A549 (cell line): ENCODE data around the gene KCNJ6. TPM values are rescaled to one million over a fixed set of nuclear protein-coding genes. Genes with fewer than 3 reads are reported as not detected.

Experiments used
- ATAC-seq, 2 experiments: fragments of 200-7000 bp in 1 of 2; fragments of >200 bp in 1 of 2; cut with Nextera tagmentation in 1 of 2; cut with Tn5 transposase in 1 of 2; 3 replicates each; pipeline versions ENCODE4 v1.8.0 to v1.9.1; 2018 to 2020; ENCODE audit warnings: mild to moderate bottlenecking in 1 of 2, moderate library complexity in 1 of 2
- CTCF ChIA-PET: fragments of 300-600 bp; sonication (Branson Sonifier 250); formaldehyde crosslinking; extraction: SDS; loops from one replicate; lab custom pipeline; 2021; ENCODE audit warnings: antibody characterized with exemption, inconsistent platforms; lab: Yijun Ruan, JAX
- POLR2A ChIA-PET: fragments of 350-600 bp; formaldehyde crosslinking; extraction: SDS; loops from one replicate; lab custom pipeline; 2021; ENCODE audit warnings: antibody characterized with exemption, inconsistent platforms; lab: Yijun Ruan, JAX
- DNase-seq, 2 experiments: peaks; one replicate each; pipeline versions ENCODE4 v3.0.0 to v3.0.0-alpha.2; 2011 to 2016; ENCODE audit warnings: low read depth in 1 of 2, low spot score in 1 of 2
- FAIRE-seq: peaks from 2 replicates; lab custom pipeline; 2011; peaks lifted over from hg19 to GRCh38; lab: Jason Lieb, UNC
- H3K27ac ChIP-seq, 2 experiments: fragments of >200 bp; sonication (Bioruptor Twin); formaldehyde crosslinking; 3 replicates each; pipeline ENCODE4 v1.5.1; 2016 to 2017
- H3K4me1 ChIP-seq: fragments of >200 bp; sonication (Bioruptor Twin); formaldehyde crosslinking; 3 replicates; pipeline ENCODE4 v1.6.1; 2016
- H3K4me2 ChIP-seq: fragments of >200 bp; sonication (Bioruptor Twin); formaldehyde crosslinking; 3 replicates; pipeline ENCODE4 v1.6.1; 2016
- H3K4me3 ChIP-seq: fragments of >200 bp; sonication (Bioruptor Twin); formaldehyde crosslinking; 3 replicates; pipeline ENCODE4 v1.5.1; 2016
- H3K9me3 ChIP-seq: fragments of >200 bp; sonication (Bioruptor Twin); formaldehyde crosslinking; 3 replicates; pipeline ENCODE4 v1.6.1; 2016
- CBX8 ChIP-seq: fragments of 200-600 bp; sonication (generic); IDR thresholded peaks from 2 replicates; pipeline ENCODE4 v1.6.1; 2016
- CEBPB ChIP-seq, 2 experiments: fragments of >200 bp in 1 of 2; sonication (Bioruptor Twin) in 1 of 2; formaldehyde crosslinking in 1 of 2; IDR thresholded peaks; 2 replicates each; pipeline ENCODE4 v1.6.1; 2012 to 2016
- CHD4 ChIP-seq: fragments of 200-600 bp; sonication (generic); IDR thresholded peaks from 2 replicates; pipeline ENCODE4 v1.6.1; 2016; ENCODE audit warnings: antibody characterized with exemption, mild to moderate bottlenecking, borderline replicate concordance
- EHMT2 ChIP-seq: fragments of 200-600 bp; sonication (generic); IDR thresholded peaks from 2 replicates; pipeline ENCODE4 v1.6.1; 2016; ENCODE audit warnings: antibody characterized with exemption, low read depth, mild to moderate bottlenecking, moderate library complexity
- GATA3 ChIP-seq: IDR thresholded peaks from 2 replicates; pipeline ENCODE4 v1.6.1; 2012; ENCODE audit warnings: borderline replicate concordance
- HEYL ChIP-seq: fragments of 250-450 bp; sonication (Bioruptor Pico); IDR thresholded peaks from 2 replicates; pipeline ENCODE4 v1.8.0; 2021; ENCODE audit warnings: mild to moderate bottlenecking, moderate library complexity
- HOXA7 ChIP-seq: fragments of 250-450 bp; sonication (Bioruptor Pico); IDR thresholded peaks from 2 replicates; pipeline ENCODE4 v1.5.0; 2020; ENCODE audit warnings: mild to moderate bottlenecking, moderate library complexity
- HOXB13 ChIP-seq: fragments of 250-450 bp; sonication (Bioruptor Pico); IDR thresholded peaks from 2 replicates; pipeline ENCODE4 v1.5.0; 2020; ENCODE audit warnings: low read depth, mild to moderate bottlenecking, moderate library complexity
- HOXB5 ChIP-seq: fragments of 250-450 bp; sonication (Bioruptor Pico); IDR thresholded peaks from 2 replicates; pipeline ENCODE4 v1.5.0; 2020; ENCODE audit warnings: mild to moderate bottlenecking, moderate library complexity
- KDM5A ChIP-seq: fragments of 200-600 bp; sonication (generic); IDR thresholded peaks from 2 replicates; pipeline ENCODE4 v1.6.1; 2016; ENCODE audit warnings: antibody characterized with exemption, mild to moderate bottlenecking
- MAFK ChIP-seq: fragments of 450-650 bp; IDR thresholded peaks from 2 replicates; pipeline ENCODE4 v1.6.1; 2014; ENCODE audit not compliant: partially characterized antibody
- MYC ChIP-seq: IDR thresholded peaks from 2 replicates; pipeline ENCODE4 v1.6.1; 2012; ENCODE audit warnings: mild to moderate bottlenecking, inconsistent platforms, low read length, improper control_type of control experiment, borderline replicate concordance
- NFE2L2 ChIP-seq: fragments of 150-350 bp; conservative IDR thresholded peaks from 2 replicates; pipeline ENCODE4 v1.6.1; 2014; ENCODE audit warnings: low read length
- PHF8 ChIP-seq: fragments of 200-600 bp; sonication (generic); IDR thresholded peaks from 2 replicates; pipeline ENCODE4 v1.6.1; 2016; ENCODE audit warnings: low read depth, mild to moderate bottlenecking, antibody characterized with exemption, moderate library complexity, borderline replicate concordance
- POLR2A ChIP-seq: IDR thresholded peaks from 2 replicates; pipeline ENCODE4 v1.6.1; 2012; ENCODE audit warnings: mild to moderate bottlenecking, low read length
- POLR2AphosphoS2 ChIP-seq: conservative IDR thresholded peaks from 2 replicates; pipeline ENCODE4 v1.6.1; 2012; ENCODE audit warnings: low read length, improper control_type of control experiment, inconsistent platforms
- RAD21 ChIP-seq, 2 experiments: fragments of >200 bp in 1 of 2; sonication (Bioruptor Twin) in 1 of 2; formaldehyde crosslinking in 1 of 2; IDR thresholded peaks in 1 of 2; conservative IDR thresholded peaks in 1 of 2; 2 replicates in 1 of 2; 3 replicates in 1 of 2; pipeline ENCODE4 v1.6.1; 2012 to 2018; ENCODE audit warnings: inconsistent platforms in 1 of 2
- RARB ChIP-seq: fragments of 250-450 bp; sonication (Bioruptor Pico); IDR thresholded peaks from 2 replicates; pipeline ENCODE4 v1.8.0; 2021; ENCODE audit warnings: mild to moderate bottlenecking, moderate library complexity
- RCOR1 ChIP-seq: fragments of 150-350 bp; IDR thresholded peaks from 2 replicates; pipeline ENCODE4 v1.6.1; 2014; ENCODE audit warnings: antibody characterized with exemption, low read length, low read depth
- RNF2 ChIP-seq: fragments of 200-600 bp; sonication (generic); IDR thresholded peaks from 2 replicates; pipeline ENCODE4 v1.6.1; 2016; ENCODE audit warnings: low read depth, mild to moderate bottlenecking, antibody characterized with exemption, moderate library complexity, borderline replicate concordance
- SMC3 ChIP-seq: fragments of >200 bp; sonication (Bioruptor Twin); formaldehyde crosslinking; IDR thresholded peaks from 3 replicates; pipeline ENCODE4 v1.6.1; 2018; ENCODE audit warnings: inconsistent platforms
- SREBF2 ChIP-seq: fragments of 450-650 bp; IDR thresholded peaks from 2 replicates; pipeline ENCODE4 v1.6.1; 2014; ENCODE audit warnings: mild to moderate bottlenecking, moderate library complexity
- TFCP2L1 ChIP-seq: fragments of 250-450 bp; sonication (Bioruptor Pico); IDR thresholded peaks from 2 replicates; pipeline ENCODE4 v1.5.0; 2021; ENCODE audit warnings: mild to moderate bottlenecking
- TP53 ChIP-seq: fragments of 250-450 bp; sonication (Bioruptor Pico); IDR thresholded peaks from 2 replicates; pipeline ENCODE4 v1.5.0; 2021; ENCODE audit warnings: mild to moderate bottlenecking, moderate library complexity
- ZC3H11A ChIP-seq: fragments of 450-650 bp; IDR thresholded peaks from 2 replicates; pipeline ENCODE4 v1.6.1; 2014; ENCODE audit warnings: antibody characterized with exemption, mild to moderate bottlenecking
- ZNF302 ChIP-seq: fragments of 250-450 bp; sonication (Bioruptor Pico); IDR thresholded peaks from 2 replicates; pipeline ENCODE4 v1.9.0; 2021; ENCODE audit warnings: inconsistent platforms, mild to moderate bottlenecking, moderate library complexity
- ZSCAN20 ChIP-seq: fragments of 250-450 bp; sonication (Bioruptor Pico); IDR thresholded peaks from 2 replicates; pipeline ENCODE4 v1.8.0; 2022; ENCODE audit warnings: mild to moderate bottlenecking, moderate library complexity
- WGBS: methylation state at CpG from one replicate; pipeline ENCODE4 v1.1.6; 2017; ENCODE audit errors: missing lambda C conversion rate; 5-methylcytosine and 5-hydroxymethylcytosine counted together
- polyA plus RNA-seq, 4 experiments: library from polyadenylated mRNA; depleted of rRNA in 3 of 4; stranded (reverse); fragments of >200 nt; fragmentation: RNase III in 1 of 4; extraction: RNeasy Plus Mini Kit Qiagen cat#74134 plus additional on column Dnase treatment in 1 of 4; gene quantifications; 2 replicates in 3 of 4; 3 replicates in 1 of 4; pipeline ENCODE4 v1.2.3, GENCODE V29; 2011 to 2017
- TF ChIP-seq, protein P1 (sequence below): fragments of >200 bp; sonication (Bioruptor Twin); formaldehyde crosslinking; IDR thresholded peaks from 3 replicates; pipeline ENCODE4 v1.6.1; 2016
- TF ChIP-seq, protein P2 (sequence below): fragments of 250-450 bp; sonication (Bioruptor Pico); IDR thresholded peaks from 2 replicates; pipeline ENCODE4 v1.5.0; 2021; ENCODE audit warnings: mild to moderate bottlenecking, moderate library complexity, borderline replicate concordance
- TF ChIP-seq, protein P3 (sequence below): IDR thresholded peaks from 2 replicates; pipeline ENCODE4 v1.6.1; 2012
- TF ChIP-seq, protein P4 (sequence below): fragments of >200 bp; sonication (Bioruptor Twin); formaldehyde crosslinking; IDR thresholded peaks from 2 replicates; pipeline ENCODE4 v1.6.1; 2016
- TF ChIP-seq, protein P5 (sequence below): IDR thresholded peaks from 2 replicates; pipeline ENCODE4 v1.6.1; 2012; ENCODE audit warnings: low read depth, borderline replicate concordance

Gene KCNJ6
- polyA plus RNA-seq, 2 of the 4 experiments (the other 2 are of a cell fraction) = 0.68 to 1.4 TPM

DNA sequence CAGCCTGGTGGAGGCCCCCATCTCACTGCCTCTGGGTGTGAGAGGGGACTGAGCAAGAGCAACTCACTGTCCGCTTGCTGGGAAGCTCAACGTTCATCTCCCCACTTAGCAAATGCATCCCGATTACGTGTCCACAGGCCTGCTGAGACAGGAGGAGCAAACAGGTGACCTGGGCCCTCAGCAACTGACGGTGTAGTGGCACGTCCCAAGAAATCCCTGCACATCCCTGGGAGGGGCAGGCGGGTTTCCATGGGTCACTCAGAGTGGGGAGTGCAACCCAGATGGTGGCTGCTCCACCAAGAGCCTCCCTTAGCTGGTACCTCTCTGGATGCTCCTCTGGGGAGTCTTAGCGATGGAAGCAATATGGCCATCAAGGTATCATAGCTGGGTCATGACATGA is 320.3 kb downstream of the KCNJ6 start (continued):
- TF ChIP-seq NFE2L2 = no peak

DNA sequence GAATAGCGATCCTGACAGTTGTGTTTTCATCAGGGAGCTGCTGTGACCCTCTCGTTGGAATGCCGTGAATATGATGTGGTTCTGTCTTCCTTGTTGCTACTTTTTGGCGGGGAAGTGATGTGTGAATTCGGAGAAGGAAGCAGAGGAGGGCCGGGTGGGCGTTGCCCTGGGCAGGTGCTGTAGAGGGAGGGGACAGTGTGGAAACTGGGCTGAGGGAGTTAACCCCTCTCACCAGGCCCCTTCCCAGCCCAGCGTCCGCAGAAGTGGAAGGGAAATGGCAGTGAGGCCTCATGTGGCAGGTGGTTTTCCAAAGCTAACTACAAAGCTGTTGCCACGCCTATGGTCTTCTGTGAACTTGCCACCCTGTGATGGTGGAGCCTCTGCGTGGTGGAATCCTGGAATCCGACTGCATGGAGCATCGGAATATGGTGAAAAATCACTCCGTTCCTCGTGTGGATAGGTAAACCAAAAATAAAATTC is 321.7 kb downstream of the KCNJ6 start:
- ATAC-seq (no peak), FAIRE-seq (no peak), DNase-seq (no peak)
- TF ChIP-seq POLR2AphosphoS2 = no peak
- TF ChIP-seq CBX8 = no peak
- TF ChIP-seq POLR2A = no peak
- TF ChIP-seq MAFK = no peak
- TF ChIP-seq EHMT2 = no peak
- TF ChIP-seq ZSCAN20 = no peak
- TF ChIP-seq, protein P1, sequence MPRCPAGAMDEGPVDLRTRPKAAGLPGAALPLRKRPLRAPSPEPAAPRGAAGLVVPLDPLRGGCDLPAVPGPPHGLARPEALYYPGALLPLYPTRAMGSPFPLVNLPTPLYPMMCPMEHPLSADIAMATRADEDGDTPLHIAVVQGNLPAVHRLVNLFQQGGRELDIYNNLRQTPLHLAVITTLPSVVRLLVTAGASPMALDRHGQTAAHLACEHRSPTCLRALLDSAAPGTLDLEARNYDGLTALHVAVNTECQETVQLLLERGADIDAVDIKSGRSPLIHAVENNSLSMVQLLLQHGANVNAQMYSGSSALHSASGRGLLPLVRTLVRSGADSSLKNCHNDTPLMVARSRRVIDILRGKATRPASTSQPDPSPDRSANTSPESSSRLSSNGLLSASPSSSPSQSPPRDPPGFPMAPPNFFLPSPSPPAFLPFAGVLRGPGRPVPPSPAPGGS = no peak
- no peak for TF ChIP-seq ZNF302 (CRISPR knock-in tag)
- TF ChIP-seq SREBF2 = no peak
- TF ChIP-seq, protein P2, sequence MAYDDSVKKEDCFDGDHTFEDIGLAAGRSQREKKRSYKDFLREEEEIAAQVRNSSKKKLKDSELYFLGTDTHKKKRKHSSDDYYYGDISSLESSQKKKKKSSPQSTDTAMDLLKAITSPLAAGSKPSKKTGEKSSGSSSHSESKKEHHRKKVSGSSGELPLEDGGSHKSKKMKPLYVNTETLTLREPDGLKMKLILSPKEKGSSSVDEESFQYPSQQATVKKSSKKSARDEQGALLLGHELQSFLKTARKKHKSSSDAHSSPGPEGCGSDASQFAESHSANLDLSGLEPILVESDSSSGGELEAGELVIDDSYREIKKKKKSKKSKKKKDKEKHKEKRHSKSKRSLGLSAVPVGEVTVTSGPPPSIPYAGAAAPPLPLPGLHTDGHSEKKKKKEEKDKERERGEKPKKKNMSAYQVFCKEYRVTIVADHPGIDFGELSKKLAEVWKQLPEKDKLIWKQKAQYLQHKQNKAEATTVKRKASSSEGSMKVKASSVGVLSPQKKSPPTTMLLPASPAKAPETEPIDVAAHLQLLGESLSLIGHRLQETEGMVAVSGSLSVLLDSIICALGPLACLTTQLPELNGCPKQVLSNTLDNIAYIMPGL (CRISPR knock-in tag) = no peak
- no peak for TF ChIP-seq RCOR1
- TF ChIP-seq HOXB5 = no peak
- no peak for TF ChIP-seq RAD21 (conservative IDR thresholded peaks at IDR 0.05 in 1 of 2, IDR thresholded peaks at IDR 0.05 in 1 of 2)
- no peak for TF ChIP-seq HOXA7 (CRISPR knock-in tag)
- TF ChIP-seq TP53 (CRISPR knock-in tag) = no peak
- TF ChIP-seq SMC3 = no peak
- TF ChIP-seq MYC = no peak
- no peak for TF ChIP-seq RNF2
- H3K27ac ChIP-seq = no peak overlapping the region
- no peaks in the 10 kb centered on the region for H3K4me1 ChIP-seq
- no peak overlapping the region for H3K4me2 ChIP-seq
- ChIA-PET CTCF (interaction anchor here (0.7 kb wide), 1 partner anchor 865 kb away, joined by 3 read pairs; no protein-coding TSS in a partner anchor), POLR2A (no interaction called here)
- H3K4me3 ChIP-seq = no peak overlapping the region
- H3K9me3 ChIP-seq = no peaks in the 10 kb centered on the region
- WGBS = 65% methylated on average over 14 of the region's 15 CpGs

DNA sequence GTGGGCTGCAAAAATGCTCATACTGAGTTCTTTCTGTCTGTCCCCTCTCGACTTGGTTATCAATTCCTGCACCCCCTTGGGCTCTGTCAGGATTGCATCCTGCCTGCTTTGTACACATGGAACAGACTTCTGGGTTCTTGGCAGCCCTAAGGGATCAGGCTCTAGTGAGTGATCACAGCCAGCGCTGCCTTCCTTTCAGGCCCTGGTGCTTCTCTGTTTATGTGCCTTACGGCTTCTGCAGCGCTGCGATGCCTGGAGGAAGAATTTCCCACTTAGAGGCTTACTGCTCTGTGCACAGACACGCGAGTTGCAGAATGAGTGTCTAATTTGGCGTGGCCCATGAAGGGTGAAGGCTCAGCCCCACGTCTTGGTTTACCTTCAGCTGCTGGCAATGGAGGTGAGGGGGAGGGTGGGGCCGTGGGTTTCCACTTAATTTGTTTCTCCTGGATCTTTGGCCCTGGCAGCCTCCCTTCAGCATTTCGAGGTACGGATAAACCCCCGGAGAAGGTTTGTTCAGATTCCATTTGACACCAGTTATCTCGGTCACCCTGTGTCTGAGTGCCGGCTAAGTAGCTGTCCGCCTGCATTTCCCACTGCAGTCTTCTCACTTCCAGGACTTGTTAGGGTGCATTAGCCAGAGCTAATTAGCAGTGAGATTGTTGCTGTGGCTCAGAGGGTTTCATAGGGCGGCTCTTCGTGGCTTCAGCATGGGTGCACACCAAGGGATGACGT is 322.4 kb downstream of the KCNJ6 start:
- ChIA-PET CTCF (no interaction called here), POLR2A (no interaction called here)
- Histone ChIP-seq H3K4me2 (no peak overlapping the region), H3K4me1 (no peaks in the 10 kb centered on the region), H3K9me3 (no peaks in the 10 kb centered on the region), H3K4me3 (no peak overlapping the region), H3K27ac (no peak overlapping the region)
- TF ChIP-seq GATA3 (no peak), KDM5A (no peak), HOXB13 (CRISPR knock-in tag) (no peak), RARB (no peak), ZC3H11A (no peak), HEYL (CRISPR knock-in tag) (no peak), CEBPB (IDR thresholded peaks at IDR 0.05) (no peak), PHF8 (no peak), TP53 (CRISPR knock-in tag) (no peak), HOXB5 (no peak), TFCP2L1 (CRISPR knock-in tag) (no peak), ZSCAN20 (no peak), ZNF302 (CRISPR knock-in tag) (no peak), CHD4 (no peak)
- TF ChIP-seq, protein P3, sequence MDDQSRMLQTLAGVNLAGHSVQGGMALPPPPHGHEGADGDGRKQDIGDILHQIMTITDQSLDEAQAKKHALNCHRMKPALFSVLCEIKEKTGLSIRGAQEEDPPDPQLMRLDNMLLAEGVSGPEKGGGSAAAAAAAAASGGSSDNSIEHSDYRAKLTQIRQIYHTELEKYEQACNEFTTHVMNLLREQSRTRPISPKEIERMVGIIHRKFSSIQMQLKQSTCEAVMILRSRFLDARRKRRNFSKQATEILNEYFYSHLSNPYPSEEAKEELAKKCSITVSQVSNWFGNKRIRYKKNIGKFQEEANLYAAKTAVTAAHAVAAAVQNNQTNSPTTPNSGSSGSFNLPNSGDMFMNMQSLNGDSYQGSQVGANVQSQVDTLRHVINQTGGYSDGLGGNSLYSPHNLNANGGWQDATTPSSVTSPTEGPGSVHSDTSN = no peak
- TF ChIP-seq, protein P4, sequence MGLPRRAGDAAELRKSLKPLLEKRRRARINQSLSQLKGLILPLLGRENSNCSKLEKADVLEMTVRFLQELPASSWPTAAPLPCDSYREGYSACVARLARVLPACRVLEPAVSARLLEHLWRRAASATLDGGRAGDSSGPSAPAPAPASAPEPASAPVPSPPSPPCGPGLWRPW = no peak
- TF ChIP-seq, protein P5, sequence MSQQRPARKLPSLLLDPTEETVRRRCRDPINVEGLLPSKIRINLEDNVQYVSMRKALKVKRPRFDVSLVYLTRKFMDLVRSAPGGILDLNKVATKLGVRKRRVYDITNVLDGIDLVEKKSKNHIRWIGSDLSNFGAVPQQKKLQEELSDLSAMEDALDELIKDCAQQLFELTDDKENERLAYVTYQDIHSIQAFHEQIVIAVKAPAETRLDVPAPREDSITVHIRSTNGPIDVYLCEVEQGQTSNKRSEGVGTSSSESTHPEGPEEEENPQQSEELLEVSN = no peak
- FAIRE-seq = no peak
- WGBS = 73% methylated on average over 16 of the region's 19 CpGs
- ATAC-seq = no peak
- DNase-seq = no peak
